ENCODE results near the gene COLEC12.

Gene COLEC12

DNA sequence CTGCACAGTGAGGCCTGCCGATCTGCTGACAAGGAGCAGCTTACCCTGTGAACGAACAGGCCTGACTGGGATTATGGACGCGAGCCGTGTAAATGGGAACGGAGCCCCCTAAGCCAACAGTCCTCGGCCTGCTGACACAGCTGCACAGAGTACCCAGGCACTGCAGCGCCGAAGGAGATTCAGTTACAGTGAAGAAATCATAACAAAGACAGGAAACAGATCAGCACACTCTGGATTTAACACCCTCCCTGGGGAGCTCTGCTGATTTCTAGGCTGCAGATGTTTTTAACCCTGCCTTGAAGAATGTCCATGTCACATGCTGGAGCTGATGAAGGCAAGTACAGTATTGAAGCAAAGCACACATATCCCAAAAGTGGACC lies 43.4 kb downstream of the COLEC12 start (continued):
- TF ChIP-seq ZNF843 (tag by site-specific recombination; IDR thresholded peaks at IDR 0.05) (0 out of 2 replicates have a peak, but pooled peaks have one; percentile 14), ZSCAN30 (tag by site-specific recombination; IDR thresholded peaks at IDR 0.05) (no peak), ZNF555 (tag by site-specific recombination; conservative IDR thresholded peaks at IDR 0.05) (no peak), MZF1 (tag by site-specific recombination; IDR thresholded peaks at IDR 0.05; ENCODE audit: borderline replicate concordance) (peak; percentile 50; the same call in 1 of the 2 replicates), KLF16 (tag by site-specific recombination; IDR thresholded peaks at IDR 0.05) (no peak)
- TF ChIP-seq, protein P1, sequence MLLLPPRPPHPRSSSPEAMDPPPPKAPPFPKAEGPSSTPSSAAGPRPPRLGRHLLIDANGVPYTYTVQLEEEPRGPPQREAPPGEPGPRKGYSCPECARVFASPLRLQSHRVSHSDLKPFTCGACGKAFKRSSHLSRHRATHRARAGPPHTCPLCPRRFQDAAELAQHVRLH (tag by site-specific recombination; IDR thresholded peaks at IDR 0.05) = 0 out of 2 replicates have a peak, but pooled peaks have one; percentile 15
- TF ChIP-seq, protein P2, sequence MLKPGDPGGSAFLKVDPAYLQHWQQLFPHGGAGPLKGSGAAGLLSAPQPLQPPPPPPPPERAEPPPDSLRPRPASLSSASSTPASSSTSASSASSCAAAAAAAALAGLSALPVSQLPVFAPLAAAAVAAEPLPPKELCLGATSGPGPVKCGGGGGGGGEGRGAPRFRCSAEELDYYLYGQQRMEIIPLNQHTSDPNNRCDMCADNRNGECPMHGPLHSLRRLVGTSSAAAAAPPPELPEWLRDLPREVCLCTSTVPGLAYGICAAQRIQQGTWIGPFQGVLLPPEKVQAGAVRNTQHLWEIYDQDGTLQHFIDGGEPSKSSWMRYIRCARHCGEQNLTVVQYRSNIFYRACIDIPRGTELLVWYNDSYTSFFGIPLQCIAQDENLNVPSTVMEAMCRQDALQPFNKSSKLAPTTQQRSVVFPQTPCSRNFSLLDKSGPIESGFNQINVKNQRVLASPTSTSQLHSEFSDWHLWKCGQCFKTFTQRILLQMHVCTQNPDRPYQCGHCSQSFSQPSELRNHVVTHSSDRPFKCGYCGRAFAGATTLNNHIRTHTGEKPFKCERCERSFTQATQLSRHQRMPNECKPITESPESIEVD (tag by site-specific recombination; IDR thresholded peaks at IDR 0.05) = peak; percentile 30; the same call in 1 of the 2 replicates

DNA sequence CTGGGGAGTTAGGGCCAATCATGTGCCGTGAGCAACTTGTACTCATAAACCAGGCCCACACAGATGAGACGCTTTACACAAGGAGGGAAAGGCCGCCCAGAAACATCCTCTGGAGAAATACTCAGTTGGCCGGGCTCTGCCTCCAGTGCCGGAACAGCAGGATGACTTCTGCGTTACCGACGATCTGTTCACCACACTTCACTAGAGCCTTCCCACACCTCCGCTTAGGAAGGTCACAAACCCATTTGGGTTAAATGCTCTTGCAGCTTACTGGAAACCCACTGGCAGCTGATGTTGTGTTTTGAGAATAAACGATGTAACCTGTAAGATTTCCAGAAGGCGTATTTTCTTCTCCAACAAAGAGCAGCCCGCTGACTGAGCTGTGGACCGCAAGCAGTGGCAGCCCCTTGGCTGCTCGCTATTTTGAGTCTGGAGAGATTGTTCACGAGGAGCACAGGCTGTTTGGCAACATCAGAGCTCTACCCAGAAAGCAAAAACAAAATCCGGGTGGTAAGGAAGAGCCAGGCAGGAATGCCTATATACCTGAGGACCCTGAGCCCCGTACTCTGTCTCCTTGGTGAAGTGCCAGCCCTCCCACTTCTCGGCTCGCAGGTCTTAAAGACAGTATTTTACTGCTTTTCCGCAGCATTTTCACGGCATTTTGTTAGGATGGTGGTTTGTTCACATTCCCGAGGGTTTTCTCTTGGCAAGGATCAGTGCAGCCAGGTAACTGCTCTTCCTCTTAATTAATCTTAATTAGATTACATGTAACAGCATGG lies 44.0 kb downstream of the COLEC12 start:
- H3K36me3 ChIP-seq (ENCODE audit: control insufficient read depth in 2 of 2, insufficient read depth in 1 of 2, low read length in 2 of 2) = no peaks in the 10 kb centered on the region
- H3K4me3 ChIP-seq (ENCODE audit: low read depth, low read length) = no peak overlapping the region
- ChIA-PET CTCF (no interaction called here), POLR2A (no interaction called here)
- H3K9me3 ChIP-seq (ENCODE audit: control insufficient read depth, insufficient read depth, low read depth, low read length) = no peaks in the 10 kb centered on the region
- H3K4me1 ChIP-seq (ENCODE audit: control insufficient read depth, insufficient read depth, low read length) = peaks cover 18% of the 10 kb centered on the region
- peak overlapping the region; percentile 63 for H3K27ac ChIP-seq (ENCODE audit: extremely low read depth, low read depth, low read length)
- TF ChIP-seq ZNF366 (tag by site-specific recombination; conservative IDR thresholded peaks at IDR 0.05) = no peak
- no peak for TF ChIP-seq ZNF223 (tag by site-specific recombination; IDR thresholded peaks at IDR 0.05)
- TF ChIP-seq ZNF155 (tag by site-specific recombination; IDR thresholded peaks at IDR 0.05) = no peak
- TF ChIP-seq ZNF747 (tag by site-specific recombination; IDR thresholded peaks at IDR 0.05) = no peak
- TF ChIP-seq ZNF473 (tag by site-specific recombination; IDR thresholded peaks at IDR 0.05) = no peak
- no peak for TF ChIP-seq ZNF621 (tag by site-specific recombination; IDR thresholded peaks at IDR 0.05)
- TF ChIP-seq, protein P3, sequence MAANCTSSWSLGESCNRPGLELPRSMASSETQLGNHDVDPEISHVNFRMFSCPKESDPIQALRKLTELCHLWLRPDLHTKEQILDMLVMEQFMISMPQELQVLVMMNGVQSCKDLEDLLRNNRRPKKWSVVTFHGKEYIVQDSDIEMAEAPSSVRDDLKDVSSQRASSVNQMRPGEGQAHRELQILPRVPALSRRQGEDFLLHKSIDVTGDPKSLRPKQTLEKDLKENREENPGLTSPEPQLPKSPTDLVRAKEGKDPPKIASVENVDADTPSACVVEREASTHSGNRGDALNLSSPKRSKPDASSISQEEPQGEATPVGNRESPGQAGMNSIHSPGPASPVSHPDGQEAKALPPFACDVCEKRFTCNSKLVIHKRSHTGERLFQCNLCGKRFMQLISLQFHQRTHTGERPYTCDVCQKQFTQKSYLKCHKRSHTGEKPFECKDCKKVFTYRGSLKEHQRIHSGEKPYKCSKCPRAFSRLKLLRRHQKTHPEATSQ (tag by site-specific recombination; IDR thresholded peaks at IDR 0.05) = no peak
- no peak for TF ChIP-seq BCL11A (tag by site-specific recombination; IDR thresholded peaks at IDR 0.05; ENCODE audit: low read depth)
- TF ChIP-seq, protein P4, sequence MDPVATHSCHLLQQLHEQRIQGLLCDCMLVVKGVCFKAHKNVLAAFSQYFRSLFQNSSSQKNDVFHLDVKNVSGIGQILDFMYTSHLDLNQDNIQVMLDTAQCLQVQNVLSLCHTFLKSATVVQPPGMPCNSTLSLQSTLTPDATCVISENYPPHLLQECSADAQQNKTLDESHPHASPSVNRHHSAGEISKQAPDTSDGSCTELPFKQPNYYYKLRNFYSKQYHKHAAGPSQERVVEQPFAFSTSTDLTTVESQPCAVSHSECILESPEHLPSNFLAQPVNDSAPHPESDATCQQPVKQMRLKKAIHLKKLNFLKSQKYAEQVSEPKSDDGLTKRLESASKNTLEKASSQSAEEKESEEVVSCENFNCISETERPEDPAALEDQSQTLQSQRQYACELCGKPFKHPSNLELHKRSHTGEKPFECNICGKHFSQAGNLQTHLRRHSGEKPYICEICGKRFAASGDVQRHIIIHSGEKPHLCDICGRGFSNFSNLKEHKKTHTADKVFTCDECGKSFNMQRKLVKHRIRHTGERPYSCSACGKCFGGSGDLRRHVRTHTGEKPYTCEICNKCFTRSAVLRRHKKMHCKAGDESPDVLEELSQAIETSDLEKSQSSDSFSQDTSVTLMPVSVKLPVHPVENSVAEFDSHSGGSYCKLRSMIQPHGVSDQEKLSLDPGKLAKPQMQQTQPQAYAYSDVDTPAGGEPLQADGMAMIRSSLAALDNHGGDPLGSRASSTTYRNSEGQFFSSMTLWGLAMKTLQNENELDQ (tag by site-specific recombination; IDR thresholded peaks at IDR 0.05; ENCODE audit: low read depth) = no peak
- no peak for TF ChIP-seq ZNF514 (tag by site-specific recombination; IDR thresholded peaks at IDR 0.05)
- no peak for TF ChIP-seq ZNF843 (tag by site-specific recombination; IDR thresholded peaks at IDR 0.05)
- TF ChIP-seq, protein P5, sequence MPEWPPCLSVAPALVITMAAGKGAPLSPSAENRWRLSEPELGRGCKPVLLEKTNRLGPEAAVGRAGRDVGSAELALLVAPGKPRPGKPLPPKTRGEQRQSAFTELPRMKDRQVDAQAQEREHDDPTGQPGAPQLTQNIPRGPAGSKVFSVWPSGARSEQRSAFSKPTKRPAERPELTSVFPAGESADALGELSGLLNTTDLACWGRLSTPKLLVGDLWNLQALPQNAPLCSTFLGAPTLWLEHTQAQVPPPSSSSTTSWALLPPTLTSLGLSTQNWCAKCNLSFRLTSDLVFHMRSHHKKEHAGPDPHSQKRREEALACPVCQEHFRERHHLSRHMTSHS (tag by site-specific recombination; IDR thresholded peaks at IDR 0.05) = no peak
- TF ChIP-seq ZNF707 (tag by site-specific recombination; IDR thresholded peaks at IDR 0.05) = no peak
- TF ChIP-seq KLF9 (tag by site-specific recombination; IDR thresholded peaks at IDR 0.05; ENCODE audit: low read depth) = no peak
- no peak for TF ChIP-seq ZNF561 (tag by site-specific recombination; IDR thresholded peaks at IDR 0.05; ENCODE audit: borderline replicate concordance)

All from HEK293 (cell line).